Fibroblast of peridontal ligament (primary cell): ENCODE measurements around the gene AVPI1.
A peak's percentile ranks its signal among the peaks of the same experiment; 100 is the strongest.
"Not testable (repeated sequence)": the region's sequence is repeated elsewhere in the genome, so short reads cannot be mapped to it uniquely, and the experiment has no call there.

Source experiments
- DNase-seq: peaks from one replicate; pipeline ENCODE4 v3.0.0-alpha.2; 2010; ENCODE audit errors: extremely low read depth

Gene AVPI1

DNA sequence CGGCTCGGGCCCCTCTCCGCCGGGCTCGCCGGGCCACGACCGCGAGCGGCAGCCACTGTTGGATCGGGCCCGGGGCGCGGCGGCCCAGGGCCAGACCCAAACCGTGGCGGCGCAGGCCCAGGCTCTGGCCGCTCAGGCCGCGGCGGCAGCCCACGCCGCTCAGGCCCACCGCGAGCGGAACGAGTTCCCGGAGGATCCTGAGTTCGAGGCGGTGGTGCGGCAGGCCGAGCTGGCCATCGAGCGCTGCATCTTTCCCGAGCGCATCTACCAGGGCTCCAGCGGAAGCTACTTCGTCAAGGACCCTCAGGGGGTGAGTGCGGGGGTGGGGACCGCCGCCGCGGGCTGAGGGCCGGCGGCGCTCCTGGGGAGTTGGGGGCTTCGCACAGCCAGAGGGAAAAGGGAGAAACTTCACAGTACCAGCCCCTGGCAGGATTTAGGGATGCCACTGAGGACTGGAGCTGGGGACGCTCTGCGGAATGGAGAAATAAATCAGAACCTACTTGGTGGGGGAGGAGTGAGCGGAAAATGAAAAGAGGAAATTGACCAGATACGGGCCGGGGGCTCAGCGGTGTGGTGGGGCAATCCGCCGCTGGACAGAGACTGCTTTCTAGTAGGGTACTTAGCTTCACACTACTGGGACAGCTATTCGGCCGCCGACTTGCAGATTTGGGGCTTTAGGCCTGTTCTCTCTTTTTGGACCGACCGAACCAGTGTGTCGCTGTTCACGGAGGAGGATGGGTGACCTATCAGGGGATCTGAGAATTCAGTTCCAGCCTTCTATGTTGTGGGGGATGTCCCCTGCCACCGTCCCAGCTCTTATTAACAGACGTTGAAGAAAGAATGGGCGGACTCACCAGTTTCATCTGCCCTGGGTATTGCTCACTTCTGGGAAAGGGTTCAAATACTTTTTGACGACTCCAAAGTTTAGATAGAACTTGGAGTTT is 45.9 kb downstream of the AVPI1 start:
- peak; percentile 78 for DNase-seq

DNA sequence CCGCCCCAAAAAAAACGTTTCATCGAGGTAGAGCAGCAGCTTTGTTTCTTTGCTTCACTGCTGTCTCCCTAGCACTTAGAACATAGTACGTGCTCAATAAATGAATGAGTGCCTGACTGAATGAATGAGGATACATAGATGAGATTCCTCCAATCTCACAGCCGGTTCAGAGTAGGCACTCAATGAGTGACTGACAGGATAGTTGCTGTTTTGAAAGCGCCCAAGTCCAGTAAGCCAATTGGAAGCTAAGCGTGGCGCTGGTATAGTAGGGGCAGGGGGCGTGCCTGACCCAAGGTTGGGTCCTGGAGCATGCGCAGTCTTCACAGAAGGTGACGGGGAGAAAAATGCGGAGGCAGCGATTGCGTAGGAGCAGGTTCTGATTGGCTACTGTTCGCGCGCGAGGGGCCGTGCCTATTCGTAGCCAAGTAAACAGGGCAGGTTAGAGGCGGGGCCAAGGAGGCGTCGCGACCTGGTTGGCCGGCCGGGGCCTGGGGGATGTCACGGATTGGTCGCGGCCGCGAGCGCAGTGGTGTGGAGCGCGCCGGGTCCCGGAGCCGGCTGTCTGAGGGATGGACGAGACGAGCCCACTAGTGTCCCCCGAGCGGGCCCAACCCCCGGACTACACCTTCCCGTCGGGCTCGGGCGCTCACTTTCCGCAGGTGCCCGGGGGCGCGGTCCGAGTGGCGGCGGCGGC is 46.7 kb downstream of the AVPI1 start, which contains the start of gene PI4K2A:
Gene PI4K2A, plus strand, starts transcription at position 498 of the 694 bp plus-strand sequence. Its CDS starts 72 bp downstream, at position 570.
- DNase-seq, result peak; percentile 99

DNA sequence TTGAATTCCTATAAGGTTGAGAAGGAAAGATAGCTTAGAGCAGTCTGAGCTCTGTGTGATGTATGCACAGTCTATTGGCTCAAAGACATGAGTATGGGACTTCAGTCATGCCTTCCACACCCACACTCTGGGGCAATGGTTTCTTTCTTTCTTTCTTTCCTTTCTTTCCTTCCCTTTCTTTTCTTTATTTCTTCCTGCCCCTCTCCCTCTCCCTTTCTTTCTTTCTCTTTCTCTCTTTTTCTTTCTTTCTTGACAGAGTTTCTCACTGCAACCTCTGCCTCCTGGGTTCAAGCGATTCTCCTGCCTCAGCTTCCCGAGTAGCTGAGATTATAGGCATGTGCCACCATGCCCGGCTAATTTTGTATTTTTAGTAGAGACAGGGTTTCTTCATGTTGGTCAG is 48.0 kb downstream of the AVPI1 start:
- not testable (repeated sequence) for DNase-seq

DNA sequence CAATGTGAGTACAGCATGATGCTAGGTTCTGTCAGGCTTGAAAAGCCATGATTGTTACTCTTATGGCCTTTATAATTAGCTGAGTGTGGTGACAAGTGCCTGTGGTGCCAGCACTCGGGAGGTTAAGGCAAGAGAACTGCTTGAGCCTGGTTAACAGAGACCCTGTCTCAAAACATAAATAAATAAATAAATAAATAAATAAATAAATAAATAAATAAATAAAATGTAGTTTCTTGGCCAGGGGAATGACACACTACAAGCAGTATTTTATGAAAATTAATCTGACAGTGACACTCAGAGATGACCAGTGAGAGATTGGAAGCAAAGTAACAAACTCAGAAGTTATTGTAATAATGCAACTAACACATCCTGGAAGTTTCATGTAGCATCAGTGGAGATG is 51.5 kb downstream of the AVPI1 start:
- DNase-seq, result no peak

DNA sequence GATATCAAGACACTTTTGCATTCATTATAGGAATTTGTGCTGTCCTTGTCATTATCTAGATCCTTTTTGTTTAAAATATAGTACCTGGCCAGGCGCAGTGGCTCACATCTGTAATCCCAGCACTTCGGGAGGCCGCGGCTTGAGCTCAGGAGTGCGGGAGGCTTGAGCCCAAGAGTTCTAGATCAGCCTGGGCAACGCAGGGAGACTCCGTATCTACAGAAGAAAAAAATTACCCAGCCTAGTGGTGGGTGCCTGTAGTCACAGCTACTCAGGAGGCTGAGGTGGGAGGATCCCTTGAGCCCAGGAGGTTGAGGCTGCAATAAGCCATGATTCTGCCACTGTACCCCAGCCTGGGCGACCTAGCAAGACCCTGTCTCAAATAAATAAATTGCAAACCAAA is 53.1 kb downstream of the AVPI1 start:
- no peak for DNase-seq

DNA sequence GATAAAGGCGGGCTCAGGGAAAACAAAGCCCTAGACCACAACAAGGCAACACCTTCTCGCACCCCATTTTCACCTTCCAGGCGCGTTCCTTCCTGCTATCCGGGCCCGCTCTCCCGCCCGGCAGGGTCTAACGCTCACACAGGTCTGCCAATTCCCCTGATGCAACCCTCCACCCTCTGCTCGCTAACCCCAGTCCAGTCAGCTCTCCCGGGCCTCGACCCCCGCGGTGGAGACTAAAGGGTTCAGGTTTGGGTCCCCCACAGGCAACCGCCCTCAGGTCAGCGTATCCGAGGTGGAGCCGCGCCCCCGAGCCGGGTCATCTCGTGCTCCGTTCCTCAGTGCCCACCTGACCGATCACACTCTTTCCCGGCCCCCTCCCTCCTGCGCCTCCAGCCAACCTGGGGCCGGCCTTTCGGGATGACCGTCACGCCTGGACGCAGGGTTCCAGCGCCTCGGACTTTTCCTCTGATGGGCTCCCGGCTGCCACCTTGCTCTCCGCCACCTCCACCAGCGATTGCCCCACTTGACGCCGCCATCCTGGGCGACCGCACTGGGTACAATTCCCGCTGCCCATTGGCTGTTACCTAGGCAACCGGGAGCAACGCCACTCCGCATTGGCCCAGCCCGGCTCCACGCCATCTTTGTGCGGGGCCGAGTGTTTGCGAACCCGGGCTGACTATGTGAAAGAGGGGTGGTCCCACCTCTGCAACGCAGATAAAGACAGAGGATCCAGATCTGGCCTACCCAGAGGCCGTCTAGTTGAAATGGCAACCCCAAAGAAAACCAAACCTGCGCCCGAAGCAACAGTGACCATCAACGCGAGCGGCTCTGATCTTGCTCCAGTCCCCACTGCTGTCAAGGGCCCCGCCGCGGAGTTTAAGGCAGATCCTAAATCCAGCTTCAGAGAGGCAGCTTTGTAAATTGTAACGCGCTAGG is 53.8 kb downstream of the AVPI1 start, which contains the start of gene MORN4:
Gene MORN4, minus strand, starts transcription at position 552 of the 936 bp plus-strand sequence. CDS start 13,847 bp downstream, outside the sequence.
- DNase-seq, result peak; percentile 88

DNA sequence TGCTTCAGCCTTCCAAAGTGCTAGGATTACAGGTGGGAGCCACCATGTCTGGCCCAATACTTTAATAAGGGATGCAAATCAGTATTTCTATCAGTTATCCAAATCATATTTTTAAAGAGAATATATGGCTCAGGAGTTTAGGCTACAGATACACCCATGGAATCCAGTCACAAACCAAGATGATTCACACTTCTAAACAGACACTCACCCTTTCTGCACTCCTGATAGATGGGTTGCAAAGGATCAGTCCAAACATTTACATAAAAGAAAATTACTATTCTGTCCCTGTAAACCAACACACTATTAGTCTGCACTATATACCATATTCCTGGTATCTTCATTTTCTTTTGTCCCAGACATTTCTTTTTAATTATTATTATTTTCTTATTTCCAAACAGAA is 55.9 kb downstream of the AVPI1 start:
- no peak for DNase-seq

DNA sequence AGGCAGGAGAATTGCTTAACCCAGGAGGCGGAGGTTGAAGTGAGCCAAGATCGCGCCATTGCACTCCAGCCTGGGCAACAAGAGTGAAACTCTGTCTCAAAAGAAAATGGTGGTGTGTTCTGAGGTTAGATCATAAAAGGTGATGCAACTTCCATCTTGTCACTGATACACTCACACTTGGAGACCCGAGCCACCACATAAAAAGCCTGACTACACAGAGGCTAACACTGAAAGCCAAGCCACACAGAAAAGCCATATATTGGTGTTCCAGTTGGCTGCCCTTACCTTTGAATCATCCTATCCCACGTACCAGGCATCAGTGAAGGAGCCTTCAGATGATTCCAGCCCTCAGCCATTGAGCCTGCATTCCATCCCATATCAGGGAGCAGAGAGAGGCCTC is 57.8 kb downstream of the AVPI1 start:
- DNase-seq, result no peak

DNA sequence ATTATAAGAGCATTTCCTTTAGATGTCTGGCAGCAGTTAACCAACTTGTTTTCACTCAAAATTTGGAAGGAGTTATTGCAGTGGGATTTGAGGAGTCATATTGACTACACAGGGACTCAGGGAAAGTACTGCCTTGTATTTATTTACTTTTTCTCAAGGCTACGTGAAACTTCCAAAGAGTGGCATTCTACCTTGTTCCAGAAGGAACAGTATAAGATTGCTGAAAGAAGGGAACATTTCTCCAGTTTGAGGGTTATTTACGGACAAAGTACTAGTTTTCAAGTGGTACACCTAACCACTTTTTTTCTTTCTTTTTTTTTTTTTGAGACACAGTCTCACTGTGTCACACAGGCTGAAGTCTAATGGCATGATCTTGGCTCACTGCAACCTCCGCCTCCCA is 58.8 kb downstream of the AVPI1 start:
- DNase-seq, result no peak

DNA sequence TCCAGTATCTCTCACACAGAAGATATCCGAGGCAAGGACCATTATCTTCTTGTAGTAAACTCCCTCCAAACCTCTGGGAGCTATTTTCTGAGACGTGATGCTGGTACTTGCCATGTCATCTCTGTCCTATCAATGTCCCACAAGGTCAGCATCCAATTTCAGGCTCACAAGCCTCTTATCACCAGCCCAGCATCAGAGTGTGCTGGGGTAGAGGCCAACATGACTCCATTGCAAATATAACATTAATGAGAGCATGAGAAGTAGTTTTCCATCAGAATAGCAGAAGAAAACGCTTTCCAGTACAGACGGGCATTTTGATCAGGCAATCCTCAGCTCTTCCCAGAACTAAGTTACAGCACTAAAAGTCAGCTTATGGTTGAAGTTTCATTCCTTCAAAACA is 59.3 kb downstream of the AVPI1 start:
- no peak for DNase-seq
